ENCODE measurements around the gene USP16. TPM values are rescaled to one million over a fixed set of nuclear protein-coding genes. Genes with fewer than 3 reads are reported as not detected.

USP16 gene
- total and polyA plus RNA-seq, 2 of the 13 experiments (the other 11 are each of a cell fraction or from before 2014, with no cell fraction given), result 16.5 to 46.9 TPM

- no peak for TF ChIP-seq SKI (IDR thresholded peaks at IDR 0.05; ENCODE audit: partially characterized antibody)
- TF ChIP-seq, protein P1, sequence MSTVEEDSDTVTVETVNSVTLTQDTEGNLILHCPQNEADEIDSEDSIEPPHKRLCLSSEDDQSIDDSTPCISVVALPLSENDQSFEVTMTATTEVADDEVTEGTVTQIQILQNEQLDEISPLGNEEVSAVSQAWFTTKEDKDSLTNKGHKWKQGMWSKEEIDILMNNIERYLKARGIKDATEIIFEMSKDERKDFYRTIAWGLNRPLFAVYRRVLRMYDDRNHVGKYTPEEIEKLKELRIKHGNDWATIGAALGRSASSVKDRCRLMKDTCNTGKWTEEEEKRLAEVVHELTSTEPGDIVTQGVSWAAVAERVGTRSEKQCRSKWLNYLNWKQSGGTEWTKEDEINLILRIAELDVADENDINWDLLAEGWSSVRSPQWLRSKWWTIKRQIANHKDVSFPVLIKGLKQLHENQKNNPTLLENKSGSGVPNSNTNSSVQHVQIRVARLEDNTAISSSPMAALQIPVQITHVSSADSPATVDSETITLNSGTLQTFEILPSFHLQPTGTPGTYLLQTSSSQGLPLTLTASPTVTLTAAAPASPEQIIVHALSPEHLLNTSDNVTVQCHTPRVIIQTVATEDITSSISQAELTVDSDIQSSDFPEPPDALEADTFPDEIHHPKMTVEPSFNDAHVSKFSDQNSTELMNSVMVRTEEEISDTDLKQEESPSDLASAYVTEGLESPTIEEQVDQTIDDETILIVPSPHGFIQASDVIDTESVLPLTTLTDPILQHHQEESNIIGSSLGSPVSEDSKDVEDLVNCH (CRISPR knock-in tag; IDR thresholded peaks at IDR 0.05), result no peak
- TF ChIP-seq NFKBIZ (CRISPR knock-in tag; IDR thresholded peaks at IDR 0.05), result no peak
- TF ChIP-seq ZNF333 (CRISPR knock-in tag; IDR thresholded peaks at IDR 0.05; ENCODE audit: borderline replicate concordance), result no peak
- TF ChIP-seq MIER3 (CRISPR knock-in tag; IDR thresholded peaks at IDR 0.05; ENCODE audit: borderline replicate concordance), result peak; percentile 48; the same call in 1 of the 2 replicates
- TF ChIP-seq ARID5B (CRISPR knock-in tag; IDR thresholded peaks at IDR 0.05), result peak; percentile 30; the same call in 1 of the 2 replicates
- TF ChIP-seq ZFAT (CRISPR knock-in tag; conservative IDR thresholded peaks at IDR 0.05), result no peak
- no peak for TF ChIP-seq ZNF513 (CRISPR knock-in tag; conservative IDR thresholded peaks at IDR 0.05)
- TF ChIP-seq JUNB (CRISPR knock-in tag; IDR thresholded peaks at IDR 0.05; ENCODE audit: borderline replicate concordance), result no peak; the same call in 1 of the 2 replicates
- TF ChIP-seq ZNF761 (CRISPR knock-in tag; conservative IDR thresholded peaks at IDR 0.05), result 0 out of 2 replicates have a peak, but pooled peaks have one; percentile 79
- no peak for TF ChIP-seq AKNA (CRISPR knock-in tag; IDR thresholded peaks at IDR 0.05; ENCODE audit: borderline replicate concordance)
- no peak for TF ChIP-seq ZBTB39 (CRISPR knock-in tag; IDR thresholded peaks at IDR 0.05)
Observed at GRCh38 chr21:28992526-28993292, 31.8 kb upstream of the USP16 start, which contains the start of gene LTN1 (continued).

Data from HepG2 (cell line).